Inferior parietal cortex (tissue), 1 donor: Measurements from ENCODE around the gene ZBTB11.
"Not testable (repeated sequence)": the region's sequence is repeated elsewhere in the genome, so short reads cannot be mapped to it uniquely, and the experiment has no call there.

Experiments
- DNase-seq: peaks from one replicate; pipeline ENCODE4 v3.0.0-alpha.2; 2016; ENCODE audit errors: extremely low spot score

ZBTB11 gene

GRCh38 chr3:101690972-101691371 lies 14.0 kb upstream of the ZBTB11 start:
- no peak for DNase-seq

- no peak for DNase-seq
These were observed 12.4 kb upstream of the ZBTB11 start for GRCh38 chr3:101689286-101689685.

DNA sequence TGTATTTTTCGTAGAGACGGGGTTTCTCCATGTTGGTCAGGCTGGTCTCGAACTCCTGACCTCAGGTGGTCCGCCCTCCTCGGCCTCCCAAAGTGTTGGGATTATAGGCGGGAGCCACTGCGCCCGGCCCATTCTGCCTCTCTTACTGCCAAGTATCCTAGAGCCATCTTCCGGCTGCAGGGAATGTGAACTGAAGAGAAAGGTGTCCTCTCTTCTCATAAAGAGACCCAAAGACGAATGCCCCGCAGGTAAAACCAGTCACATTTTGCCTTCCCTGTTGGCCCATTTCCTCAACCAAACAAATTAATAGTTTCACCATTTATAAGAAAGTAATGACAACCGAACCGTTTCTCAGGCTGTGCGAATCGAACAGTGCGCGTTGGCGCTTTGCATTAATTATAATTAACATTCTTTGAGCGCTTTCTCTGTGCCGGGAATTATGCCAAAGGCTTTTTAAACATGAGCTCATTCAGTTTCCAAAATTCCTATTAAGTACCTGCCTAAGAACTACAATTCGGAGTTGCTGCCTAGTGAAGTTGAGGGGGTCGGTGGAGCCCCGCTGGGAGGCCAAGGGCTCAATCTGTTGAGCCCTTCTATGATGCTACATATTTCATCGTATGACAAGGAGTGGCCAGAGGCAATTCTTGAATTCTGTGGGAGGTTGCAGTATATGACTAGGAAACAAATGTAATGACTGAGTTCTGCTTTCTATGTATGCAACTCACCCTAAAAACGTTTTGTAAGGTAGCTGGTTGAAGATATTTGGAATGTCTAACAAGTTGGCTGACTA lies 10.4 kb upstream of the ZBTB11 start:
- peak; percentile 32 for DNase-seq

DNA sequence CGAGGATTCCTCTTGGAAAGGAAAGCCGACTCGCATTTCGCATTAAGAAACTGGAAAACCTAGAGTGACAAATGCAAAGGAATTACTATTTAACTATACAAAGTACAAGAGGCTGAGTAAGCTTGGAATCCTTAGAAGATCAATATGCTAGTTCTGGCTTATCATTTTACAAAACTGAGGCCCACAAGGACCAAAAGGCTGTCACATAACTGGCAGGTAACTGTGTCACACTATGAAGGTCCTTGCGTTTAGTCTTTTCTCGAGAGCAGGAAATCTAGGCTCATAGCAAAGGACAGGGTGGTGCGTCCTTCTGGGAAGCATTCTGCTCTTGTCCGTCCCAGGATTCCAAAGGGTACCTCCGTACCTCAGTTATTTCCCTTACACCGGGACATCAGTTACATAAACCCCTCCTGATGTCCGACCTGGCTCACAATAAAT lies 9.0 kb upstream of the ZBTB11 start:
- DNase-seq: no peak

DNA sequence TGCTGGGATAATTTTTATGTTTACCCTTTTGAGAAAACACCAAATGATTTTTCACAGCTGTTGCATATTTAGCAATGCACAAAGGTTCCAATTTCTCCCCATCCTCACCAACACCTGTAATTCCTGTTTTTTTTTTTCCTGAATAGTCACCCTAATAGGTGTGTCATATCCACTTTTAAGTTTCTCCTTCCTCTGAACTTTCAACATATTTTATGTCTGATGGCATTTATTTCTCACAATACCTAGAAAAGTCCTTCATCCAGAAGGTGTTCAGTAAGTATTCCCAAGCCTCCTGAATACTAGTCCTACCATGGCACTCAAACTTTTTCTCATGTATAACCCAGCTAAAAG lies 8.1 kb upstream of the ZBTB11 start:
- DNase-seq: no peak

- DNase-seq: no peak
These were observed 3.5 kb upstream of the ZBTB11 start for GRCh38 chr3:101680466-101680865.

DNA sequence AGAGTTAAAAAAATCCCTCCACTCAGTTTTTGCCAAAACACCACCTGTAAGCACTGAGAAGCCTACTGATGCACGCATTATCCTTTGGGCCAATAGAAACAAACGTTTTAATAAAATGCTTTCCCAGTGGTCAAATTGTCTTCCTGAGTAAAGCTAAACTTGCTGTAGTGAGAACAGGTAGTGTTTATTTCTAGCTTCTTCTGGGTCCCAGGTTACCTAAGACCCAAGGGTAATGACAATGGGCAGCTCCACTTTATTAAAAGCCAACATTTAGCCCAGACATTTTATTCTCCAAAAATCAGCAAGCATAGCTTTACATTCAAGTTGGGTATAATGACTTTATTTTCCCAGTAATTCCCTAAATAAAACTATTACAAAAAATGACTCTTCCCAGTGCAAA lies 1.9 kb upstream of the ZBTB11 start:
- DNase-seq: not testable (repeated sequence)

GRCh38 chr3:101677436-101678286 lies 729 bp upstream of the ZBTB11 start:
- DNase-seq: no peak

DNA sequence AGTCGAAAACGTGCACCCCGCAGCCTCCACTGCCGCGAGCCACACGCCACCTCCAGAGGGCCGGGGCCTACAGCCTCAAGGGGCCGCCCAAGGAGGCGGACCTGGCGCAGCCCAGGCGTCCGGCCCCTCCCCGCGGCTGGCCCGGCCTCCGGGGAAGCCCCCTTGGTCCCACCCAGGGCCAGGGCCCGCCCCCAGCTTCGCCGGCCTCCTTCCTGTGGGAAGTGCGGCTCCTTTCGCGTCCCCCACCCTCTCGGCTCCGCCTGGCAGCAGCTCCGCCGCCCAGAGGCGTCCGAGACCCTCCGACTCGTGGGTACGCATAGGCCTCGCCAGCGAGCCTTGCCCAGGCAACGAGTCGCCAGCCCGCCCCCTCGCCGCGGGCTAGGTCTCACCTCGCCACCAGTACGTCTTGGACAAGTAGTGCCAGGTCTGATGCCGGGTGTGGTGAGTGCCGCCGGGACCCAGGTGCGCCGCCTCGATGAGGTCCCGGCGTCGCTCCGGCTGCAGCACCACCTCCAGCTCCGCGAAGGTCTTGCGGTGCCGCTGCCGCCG lies 642 bp downstream of the ZBTB11 start:
- DNase-seq: peak; percentile 75

- DNase-seq: no peak
These were observed 1.2 kb downstream of the ZBTB11 start for GRCh38 chr3:101675709-101676215.

DNA sequence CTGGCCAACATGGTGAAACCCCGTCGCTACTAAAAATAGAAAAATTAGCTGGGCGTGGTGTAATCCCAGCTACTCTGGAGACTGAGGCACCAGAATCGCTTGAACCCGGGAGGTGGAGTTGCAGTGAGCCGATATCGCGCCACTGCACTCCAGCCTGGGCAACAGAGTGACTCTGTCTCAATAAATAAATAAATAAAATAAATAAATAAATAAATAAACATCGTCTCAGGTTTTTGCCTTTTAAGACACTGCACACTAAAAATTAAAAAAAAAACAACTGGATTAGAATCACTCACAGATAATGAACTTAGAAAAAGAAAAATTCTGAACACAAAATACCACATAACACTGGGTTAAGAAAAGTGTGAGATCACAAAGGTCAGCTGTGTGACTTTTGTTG lies 2.4 kb downstream of the ZBTB11 start:
- no peak for DNase-seq

GRCh38 chr3:101673953-101674352 lies 3.0 kb downstream of the ZBTB11 start:
- DNase-seq: no peak

GRCh38 chr3:101671014-101671413 lies 5.9 kb downstream of the ZBTB11 start:
- no peak for DNase-seq

GRCh38 chr3:101667844-101668243 lies 9.1 kb downstream of the ZBTB11 start:
- DNase-seq: no peak

DNA sequence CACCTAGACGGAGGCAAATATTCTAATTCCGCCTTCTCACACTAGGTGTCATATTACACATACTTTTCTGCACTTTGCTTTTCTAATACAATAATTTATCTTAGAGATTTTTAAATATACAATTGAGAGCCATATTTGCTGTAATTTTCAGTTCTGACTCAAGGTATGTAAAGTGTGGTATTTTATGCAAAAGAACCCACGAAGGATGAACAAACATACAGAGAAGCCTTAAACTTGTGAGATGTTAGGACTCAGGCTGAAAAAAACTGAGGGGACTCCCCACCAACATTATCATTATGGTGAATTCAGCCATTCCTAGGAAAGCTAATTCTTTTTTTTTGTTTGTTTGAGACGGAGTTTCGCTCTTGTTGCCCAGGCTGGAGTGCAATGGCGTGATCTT lies 9.6 kb downstream of the ZBTB11 start:
- no peak for DNase-seq

DNA sequence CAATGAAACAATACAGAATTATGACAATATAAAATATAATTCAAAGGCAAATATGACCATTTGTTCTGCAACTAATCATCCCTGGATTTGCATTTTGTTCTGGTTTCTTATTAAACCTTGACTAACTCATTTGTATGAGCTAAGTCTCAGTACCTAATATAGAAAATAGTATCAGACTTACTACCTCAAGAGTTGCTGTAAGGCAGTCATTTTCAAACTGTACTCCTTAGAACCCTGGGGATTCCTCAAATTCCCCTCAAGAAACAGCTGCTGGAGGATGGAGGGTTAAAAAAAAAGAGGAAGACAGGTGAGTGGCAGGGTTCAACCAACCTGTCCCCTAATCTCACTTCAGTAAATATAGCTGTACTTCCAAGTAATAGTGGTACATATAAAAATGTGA lies 11.1 kb downstream of the ZBTB11 start:
- DNase-seq: no peak

DNA sequence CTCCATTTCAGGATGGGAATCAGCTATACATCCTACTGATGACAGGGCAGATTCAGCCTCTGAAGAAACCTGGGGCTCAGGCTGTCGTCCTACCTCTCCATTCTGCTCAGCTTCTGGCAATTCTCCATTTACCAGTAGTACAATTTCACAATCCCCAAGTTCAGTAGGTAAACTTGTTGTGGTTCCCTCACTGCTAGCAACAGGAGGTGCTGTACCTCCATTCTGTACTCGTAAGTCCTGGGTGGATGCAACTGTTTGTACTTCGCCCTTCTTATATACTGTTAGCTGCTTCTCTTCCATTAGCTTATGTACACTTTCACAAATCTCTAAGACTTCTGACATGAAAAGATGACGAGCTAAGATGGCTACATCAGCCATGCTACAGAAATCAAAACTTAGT lies 11.6 kb downstream of the ZBTB11 start:
- DNase-seq: no peak

- DNase-seq: no peak
These were observed 16.2 kb downstream of the ZBTB11 start for GRCh38 chr3:101660714-101661113.

DNA sequence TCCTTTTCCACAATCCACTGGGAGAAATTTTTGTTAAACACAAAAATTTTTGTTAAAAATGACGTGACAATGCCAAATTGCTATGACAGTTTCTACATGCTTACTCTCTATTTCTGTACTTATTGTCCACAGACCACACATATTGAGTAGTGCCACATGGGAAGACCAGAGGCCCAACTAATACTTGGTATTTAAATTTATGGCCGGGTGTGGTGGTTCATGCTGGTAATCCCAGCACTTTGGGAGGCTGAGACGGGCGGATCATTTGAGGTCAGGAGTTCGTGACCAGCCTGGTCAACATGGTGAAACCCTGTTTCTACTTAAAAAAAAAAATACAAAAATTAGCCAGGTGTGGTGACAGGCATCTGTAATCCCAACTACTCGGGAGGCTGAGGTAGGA lies 20.3 kb downstream of the ZBTB11 start:
- no peak for DNase-seq

DNA sequence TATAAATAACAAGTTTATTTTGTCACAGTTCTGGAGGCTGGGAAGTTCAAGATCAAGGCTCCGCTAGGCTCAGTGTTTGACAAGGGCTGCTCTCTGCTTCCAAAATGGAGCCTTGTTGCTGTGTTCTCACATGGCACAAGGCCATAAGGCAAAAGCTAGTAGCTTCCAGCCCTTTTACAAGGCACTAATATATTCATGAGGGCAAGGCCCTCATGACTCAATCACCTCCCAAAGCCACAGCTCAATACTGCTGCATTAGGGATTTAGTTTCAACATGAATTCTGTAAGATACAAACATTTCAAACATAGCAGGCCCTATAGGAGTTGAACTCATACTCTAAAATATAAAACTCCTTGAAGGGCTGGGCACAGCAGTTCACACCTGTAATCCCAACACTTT lies 30.2 kb downstream of the ZBTB11 start:
- no peak for DNase-seq

DNA sequence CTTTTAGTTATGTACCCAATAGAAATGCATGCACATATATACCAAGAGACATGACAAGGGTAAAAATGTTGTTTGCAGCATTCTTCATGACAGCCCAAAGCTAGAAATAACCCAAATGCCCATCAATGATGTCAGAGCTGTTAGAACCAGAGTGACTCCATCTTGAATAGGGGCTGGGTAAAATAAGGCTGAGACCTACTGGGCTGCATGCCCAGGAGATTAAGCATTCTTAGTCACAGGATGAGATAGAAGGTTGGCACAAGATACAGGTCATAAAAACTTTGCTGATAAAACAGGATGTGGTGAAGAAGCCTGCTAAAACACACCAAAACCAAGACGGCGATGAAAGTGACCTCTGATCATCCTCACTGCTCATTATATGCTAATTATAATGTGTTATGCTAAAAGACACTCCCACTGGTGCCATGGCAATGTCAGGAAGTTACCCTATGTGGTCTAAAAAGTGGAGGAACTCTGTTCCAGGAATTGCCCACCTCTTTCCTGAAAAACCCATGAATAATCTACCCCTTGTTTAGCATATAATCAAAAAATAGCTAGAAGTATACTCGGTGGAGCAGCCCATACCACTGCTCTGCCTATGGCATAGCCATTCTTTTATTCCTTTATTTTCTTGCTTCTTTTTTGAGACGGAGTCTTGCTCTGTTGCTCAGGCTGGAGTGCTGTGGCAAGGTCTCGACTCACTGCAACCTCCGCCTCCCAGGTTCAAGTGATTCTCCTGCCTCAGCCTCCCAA lies 32.9 kb downstream of the ZBTB11 start:
- DNase-seq: peak; percentile 31
